Measurements from ENCODE around the gene FARP1. TPM values are rescaled to one million over a fixed set of nuclear protein-coding genes. Genes with fewer than 3 reads are reported as not detected.

Gene FARP1
- total and polyA plus RNA-seq, 2 of the 8 experiments (the other 6 are each of a cell fraction or from before 2014, with no cell fraction given) = 24.7 to 104 TPM

DNA sequence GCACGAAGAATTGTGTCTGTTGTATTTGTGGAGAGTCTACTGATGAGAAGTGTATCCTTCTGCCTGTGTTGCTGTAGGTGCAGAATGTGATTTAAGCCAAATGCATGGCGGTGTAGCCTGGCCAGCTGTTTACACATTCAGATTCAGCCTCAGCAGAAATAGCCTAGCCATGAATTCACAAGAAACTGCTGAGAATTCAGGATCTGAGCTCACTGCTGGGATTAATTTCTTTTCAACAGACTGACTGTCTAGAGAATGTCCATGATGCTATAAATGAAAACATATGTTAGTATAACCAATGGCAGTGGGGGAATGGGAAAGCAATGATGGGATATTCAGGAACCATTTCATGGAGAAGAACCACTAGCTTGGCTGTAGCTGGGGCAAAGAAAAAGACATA, 111.6 kb downstream of the FARP1 start (continued):
- TF ChIP-seq, protein P1, sequence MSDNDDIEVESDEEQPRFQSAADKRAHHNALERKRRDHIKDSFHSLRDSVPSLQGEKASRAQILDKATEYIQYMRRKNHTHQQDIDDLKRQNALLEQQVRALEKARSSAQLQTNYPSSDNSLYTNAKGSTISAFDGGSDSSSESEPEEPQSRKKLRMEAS (IDR thresholded peaks at IDR 0.05) = no peak
- TF ChIP-seq BRCA1 (IDR thresholded peaks at IDR 0.05; ENCODE audit: low read depth, low read length) = no peak

Data from H1 (cell line).